OCI-LY3 (cell line): ENCODE data around the gene OBSL1.

Experiments
- CTCF ChIP-seq: fragments of 200-600, 300-600 bp; sonication (generic); IDR thresholded peaks from 2 replicates; pipeline ENCODE4 v1.5.1; 2014; ENCODE audit warnings: antibody characterized with exemption, low read length, low read depth
- EZH2phosphoT487 ChIP-seq: fragments of 200-600 bp; shearing (Covaris generic); IDR thresholded peaks from 2 replicates; pipeline ENCODE4 v1.6.1; 2018; ENCODE audit warnings: antibody characterized with exemption, mixed run types, low read depth

DNA sequence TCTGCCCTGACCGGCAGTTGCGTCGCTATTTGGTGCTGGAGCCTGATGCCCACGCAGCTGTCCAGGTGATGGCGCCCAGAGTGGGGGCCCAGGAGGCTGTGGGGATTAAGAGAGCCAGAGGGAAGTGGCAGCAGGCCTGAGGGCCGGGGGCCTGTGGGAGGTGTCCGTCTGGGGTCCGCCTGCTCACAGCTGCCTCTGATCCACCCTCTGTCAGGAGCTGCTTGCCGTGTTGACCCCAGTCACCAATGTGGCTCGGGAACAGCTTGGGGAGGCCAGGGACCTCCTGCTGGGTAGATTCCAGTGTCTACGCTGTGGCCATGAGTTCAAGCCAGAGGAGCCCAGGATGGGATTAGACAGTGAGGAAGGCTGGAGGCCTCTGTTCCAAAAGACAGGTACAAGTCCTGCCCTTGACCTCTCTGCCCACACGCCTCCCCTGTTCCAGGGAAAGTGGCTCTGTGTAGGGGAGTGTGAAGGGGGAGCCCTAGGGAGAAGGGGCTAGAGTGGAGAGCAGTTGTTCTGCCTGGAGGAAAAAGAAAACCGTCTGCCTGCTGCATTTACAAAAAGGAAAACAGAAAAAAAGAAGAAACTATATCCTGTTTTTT lies 37.9 kb upstream of the OBSL1 start:
- TF ChIP-seq CTCF, result no peak
- TF ChIP-seq EZH2phosphoT487, result no peak
